Stimulated activated CD4-positive, alpha-beta T cell treated with anti-CD3 and anti-CD28 coated beads, Interleukin-15, amount 100 ng/mL, for 1 hour (primary cell): ENCODE measurements around the gene COG2.
A peak's percentile ranks its signal among the peaks of the same experiment; 100 is the strongest.
"Not testable (repeated sequence)": the region's sequence is repeated elsewhere in the genome, so short reads cannot be mapped to it uniquely, and the experiment has no call there.

Source experiments
- DNase-seq, 2 donors: peaks; one replicate each; pipeline ENCODE4 v3.0.0-alpha.2; 2020; ENCODE audit warnings: low read depth in 1 of 2, low spot score in 1 of 2

COG2 gene

GRCh38 chr1:230642263-230642959 lies at the start of gene COG2:
Gene COG2, plus strand, starts transcription at chr1:230642481. Its CDS starts 126 bp downstream, at chr1:230642607.
- DNase-seq, result peak; percentile 92 to 99

- DNase-seq, result no peak
Observed at GRCh38 chr1:230592848-230593414, 49.4 kb upstream of the COG2 start.

GRCh38 chr1:230594214-230594773 lies 48.0 kb upstream of the COG2 start:
- DNase-seq, result no peak

GRCh38 chr1:230595181-230595580 lies 47.1 kb upstream of the COG2 start:
- DNase-seq, result no peak

- DNase-seq, result no peak
Observed at GRCh38 chr1:230596306-230596705, 46.0 kb upstream of the COG2 start.

GRCh38 chr1:230598745-230599144 lies 43.5 kb upstream of the COG2 start:
- no peak for DNase-seq

GRCh38 chr1:230599926-230600656 lies 42.2 kb upstream of the COG2 start:
- no peak for DNase-seq

GRCh38 chr1:230600657-230601400 lies 41.5 kb upstream of the COG2 start:
- DNase-seq, result not testable (repeated sequence)

- DNase-seq, result no peak
Observed at GRCh38 chr1:230609208-230609607, 33.1 kb upstream of the COG2 start.

GRCh38 chr1:230610589-230610988 lies 31.7 kb upstream of the COG2 start:
- DNase-seq, result no peak

GRCh38 chr1:230611128-230611877 lies 31.0 kb upstream of the COG2 start:
- DNase-seq, result no peak

- no peak for DNase-seq
Observed at GRCh38 chr1:230611878-230612235, 30.4 kb upstream of the COG2 start.

GRCh38 chr1:230612651-230613050 lies 29.6 kb upstream of the COG2 start:
- no peak for DNase-seq

GRCh38 chr1:230614121-230614520 lies 28.2 kb upstream of the COG2 start:
- DNase-seq, result no peak

- DNase-seq, result no peak
Observed at GRCh38 chr1:230618537-230618936, 23.7 kb upstream of the COG2 start.

GRCh38 chr1:230620649-230621323 lies 21.5 kb upstream of the COG2 start:
- DNase-seq, result no peak

GRCh38 chr1:230621324-230622030 lies 20.8 kb upstream of the COG2 start:
- no peak for DNase-seq

GRCh38 chr1:230622151-230622550 lies 20.1 kb upstream of the COG2 start:
- DNase-seq, result no peak

- no peak for DNase-seq
Observed at GRCh38 chr1:230624097-230624713, 18.1 kb upstream of the COG2 start.
